Fibroblast of pulmonary artery (primary cell): Measurements from ENCODE around the gene PRRX2.
A peak's percentile ranks its signal among the peaks of the same experiment; 100 is the strongest.

Experiments
- DNase-seq: peaks from one replicate; pipeline ENCODE4 v3.0.0-alpha.2; 2010; ENCODE audit warnings: low read depth
- H3K4me3 ChIP-seq: replicated peaks from 2 replicates; pipeline ENCODE4 v1.5.1; 2011; ENCODE audit warnings: low read depth, mild to moderate bottlenecking, control low read depth, low read length, moderate library complexity
- TF ChIP-seq, protein P1 (sequence below): IDR thresholded peaks from 2 replicates; pipeline ENCODE4 v1.5.1; 2011; ENCODE audit warnings: mild to moderate bottlenecking, control low read depth, low read length, inconsistent platforms; ENCODE audit errors: missing control alignments

Gene PRRX2

GRCh38 chr9:129737479-129738274, 72.2 kb downstream of the PRRX2 start:
- DNase-seq: peak; percentile 69
- TF ChIP-seq, protein P1, sequence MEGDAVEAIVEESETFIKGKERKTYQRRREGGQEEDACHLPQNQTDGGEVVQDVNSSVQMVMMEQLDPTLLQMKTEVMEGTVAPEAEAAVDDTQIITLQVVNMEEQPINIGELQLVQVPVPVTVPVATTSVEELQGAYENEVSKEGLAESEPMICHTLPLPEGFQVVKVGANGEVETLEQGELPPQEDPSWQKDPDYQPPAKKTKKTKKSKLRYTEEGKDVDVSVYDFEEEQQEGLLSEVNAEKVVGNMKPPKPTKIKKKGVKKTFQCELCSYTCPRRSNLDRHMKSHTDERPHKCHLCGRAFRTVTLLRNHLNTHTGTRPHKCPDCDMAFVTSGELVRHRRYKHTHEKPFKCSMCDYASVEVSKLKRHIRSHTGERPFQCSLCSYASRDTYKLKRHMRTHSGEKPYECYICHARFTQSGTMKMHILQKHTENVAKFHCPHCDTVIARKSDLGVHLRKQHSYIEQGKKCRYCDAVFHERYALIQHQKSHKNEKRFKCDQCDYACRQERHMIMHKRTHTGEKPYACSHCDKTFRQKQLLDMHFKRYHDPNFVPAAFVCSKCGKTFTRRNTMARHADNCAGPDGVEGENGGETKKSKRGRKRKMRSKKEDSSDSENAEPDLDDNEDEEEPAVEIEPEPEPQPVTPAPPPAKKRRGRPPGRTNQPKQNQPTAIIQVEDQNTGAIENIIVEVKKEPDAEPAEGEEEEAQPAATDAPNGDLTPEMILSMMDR: peak; percentile 82
- peak overlapping the region; percentile 45 for H3K4me3 ChIP-seq

DNA sequence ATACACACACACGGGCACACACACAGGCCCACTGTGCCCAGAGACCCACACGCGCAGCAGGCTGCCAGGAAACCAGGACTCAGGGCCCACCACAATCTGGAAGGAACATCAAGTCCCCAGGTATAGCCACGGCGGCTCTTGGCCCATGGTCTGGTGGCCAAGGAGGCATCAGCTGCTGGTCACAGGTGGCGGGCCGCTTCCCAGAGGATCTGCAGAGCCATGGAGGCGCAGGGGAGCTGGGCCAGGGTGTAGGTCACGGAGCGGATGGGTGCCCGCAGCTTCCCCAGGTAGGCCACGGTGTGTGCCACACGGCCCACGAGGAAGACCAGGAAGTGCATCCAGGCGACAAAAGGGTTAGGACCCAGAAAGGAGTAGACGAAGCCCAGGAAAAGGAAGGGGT, 74.0 kb downstream of the PRRX2 start:
- TF ChIP-seq, protein P1: no peak
- no peak for DNase-seq
- H3K4me3 ChIP-seq: no peak overlapping the region

DNA sequence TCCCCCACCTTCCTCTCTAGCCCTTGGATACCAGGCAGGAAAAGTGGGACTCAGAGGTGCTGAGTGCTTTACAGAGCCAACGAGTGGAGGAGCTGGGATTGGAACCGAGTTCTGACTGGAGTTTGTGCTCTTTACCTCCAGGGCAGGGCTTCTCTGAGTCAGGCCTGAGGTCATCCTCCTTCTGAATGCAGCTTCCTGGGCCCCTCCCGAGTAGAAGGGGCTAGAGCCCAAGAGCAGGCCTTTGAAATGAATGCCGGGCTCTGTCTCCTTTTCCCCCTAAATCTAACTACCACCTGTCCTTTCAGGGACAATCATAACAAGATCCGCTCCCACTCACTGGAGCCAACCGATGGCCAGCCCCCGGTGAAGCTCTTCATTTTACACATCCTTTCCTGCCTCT, 74.7 kb downstream of the PRRX2 start:
- no peak for DNase-seq
- TF ChIP-seq, protein P1: no peak
- no peak overlapping the region for H3K4me3 ChIP-seq

DNA sequence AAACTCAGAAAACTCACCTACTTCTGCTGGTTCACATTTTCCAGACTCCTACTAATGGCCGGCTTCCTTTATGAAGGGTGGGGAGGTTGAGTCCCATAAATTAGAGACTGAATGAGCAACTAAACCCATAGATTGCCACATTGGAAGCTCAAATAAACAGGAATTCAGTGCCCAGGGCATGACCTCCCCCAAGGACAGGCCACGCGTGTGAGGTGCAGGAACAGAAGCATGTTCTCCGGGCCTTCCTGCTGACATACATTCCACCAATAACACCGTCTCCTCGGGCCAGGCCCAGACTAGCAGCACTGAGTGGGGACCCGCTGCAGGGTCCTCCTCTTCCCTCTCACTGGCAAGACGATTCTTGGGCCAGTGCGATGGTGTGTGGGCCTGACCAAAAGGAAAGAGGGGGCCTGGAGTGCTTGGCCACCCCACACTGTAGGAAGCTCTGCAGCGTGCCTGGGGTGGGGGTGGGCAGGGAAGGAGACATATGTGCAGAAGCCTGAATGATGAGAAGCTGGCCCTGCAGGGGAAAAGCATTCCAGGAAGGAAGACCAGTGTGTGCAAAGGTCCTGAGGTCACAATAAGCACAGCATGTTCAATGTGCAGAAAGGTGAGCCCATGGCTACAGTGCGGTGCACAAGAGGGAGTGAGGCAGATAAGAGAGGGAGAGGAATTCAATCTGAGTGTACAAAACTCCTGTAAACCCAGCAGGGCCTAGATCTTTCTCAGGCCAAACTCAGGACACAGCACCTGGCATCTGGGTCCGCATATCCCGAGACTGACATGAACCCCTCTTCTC, 75.4 kb downstream of the PRRX2 start:
- TF ChIP-seq, protein P1: no peak
- no peak overlapping the region for H3K4me3 ChIP-seq
- DNase-seq: no peak

- DNase-seq: no peak
Observed at GRCh38 chr9:129745200-129745599, 79.8 kb downstream of the PRRX2 start.

GRCh38 chr9:129746092-129746777, 80.8 kb downstream of the PRRX2 start:
- no peak overlapping the region for H3K4me3 ChIP-seq
- TF ChIP-seq, protein P1: no peak
- DNase-seq: no peak

More at GRCh38 chr9:129745200-129745599, 79.8 kb downstream of the PRRX2 start:
- no peak overlapping the region for H3K4me3 ChIP-seq
- TF ChIP-seq, protein P1: no peak
